Measurements from ENCODE around the gene LETM1.
A peak's percentile ranks its signal among the peaks of the same experiment; 100 is the strongest.

LETM1 gene

DNA sequence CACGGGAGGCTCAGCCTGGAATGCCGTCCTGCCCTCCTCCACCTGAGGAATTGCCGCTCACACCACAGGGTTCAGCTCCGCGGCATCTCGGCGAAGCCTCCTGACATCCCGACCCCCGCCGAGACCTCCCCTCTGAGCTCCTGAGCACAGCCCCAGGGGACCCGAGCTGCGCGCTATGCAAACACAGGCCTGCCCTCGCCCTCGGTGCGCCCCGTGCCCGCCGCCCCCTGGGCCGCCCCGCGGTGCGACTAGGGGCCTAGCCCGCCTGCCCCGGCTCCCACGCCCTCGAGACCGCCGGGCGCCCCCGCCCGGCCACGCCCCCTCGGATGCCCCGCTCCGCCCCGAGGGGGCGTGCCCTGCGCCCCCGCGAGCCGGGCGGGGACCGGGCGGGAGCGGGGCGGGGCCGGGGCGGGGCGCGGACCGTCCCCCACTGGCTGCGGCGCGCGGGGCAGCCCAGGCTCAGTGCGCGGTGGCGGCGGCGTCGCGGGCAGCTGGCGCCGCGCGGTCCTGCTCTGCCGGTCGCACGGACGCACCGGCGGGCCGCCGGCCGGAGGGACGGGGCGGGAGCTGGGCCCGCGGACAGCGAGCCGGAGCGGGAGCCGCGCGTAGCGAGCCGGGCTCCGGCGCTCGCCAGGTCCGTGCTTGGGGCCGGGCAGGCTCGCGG lies 63.0 kb downstream of the LETM1 start, which contains the start of gene FGFR3:
Gene FGFR3, plus strand, starts transcription at position 462 of the 664 bp plus-strand sequence. CDS start 642 bp downstream, outside the sequence.
- DNase-seq = peak; percentile 57

DNA sequence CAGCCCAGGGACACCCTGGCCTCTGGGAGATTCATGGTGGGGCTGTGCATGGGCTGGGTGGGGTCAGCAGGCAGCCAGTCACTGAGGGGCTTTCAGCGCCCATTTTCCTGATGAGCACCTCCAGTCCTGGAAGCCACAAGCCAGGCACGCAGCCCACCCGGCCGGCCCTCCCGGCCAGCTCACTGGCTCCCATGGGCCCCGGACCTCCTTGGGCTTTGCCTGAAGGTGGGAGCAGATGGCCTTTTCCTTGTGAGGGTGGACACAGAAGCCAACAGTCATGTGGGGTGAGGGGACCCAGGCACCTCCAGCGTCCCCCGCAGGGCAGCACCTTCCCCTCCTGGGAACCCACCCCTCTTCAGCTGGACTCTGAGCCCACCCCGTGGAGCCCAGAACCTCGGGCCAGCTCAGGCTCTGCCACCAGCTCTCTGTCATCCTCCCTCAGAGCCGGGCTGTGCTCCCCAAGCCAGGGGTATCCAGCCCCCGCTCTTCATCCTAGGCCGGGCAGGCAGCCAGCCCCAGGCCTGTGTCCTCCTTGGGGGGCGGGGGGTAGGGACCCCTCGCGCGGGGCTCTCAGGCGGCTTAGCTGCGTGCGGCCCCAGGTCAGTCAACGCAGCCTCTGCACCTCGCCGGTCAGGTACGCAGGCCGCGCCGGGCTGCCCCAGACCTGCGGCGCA lies 63.7 kb downstream of the LETM1 start:
- DNase-seq = no peak

DNA sequence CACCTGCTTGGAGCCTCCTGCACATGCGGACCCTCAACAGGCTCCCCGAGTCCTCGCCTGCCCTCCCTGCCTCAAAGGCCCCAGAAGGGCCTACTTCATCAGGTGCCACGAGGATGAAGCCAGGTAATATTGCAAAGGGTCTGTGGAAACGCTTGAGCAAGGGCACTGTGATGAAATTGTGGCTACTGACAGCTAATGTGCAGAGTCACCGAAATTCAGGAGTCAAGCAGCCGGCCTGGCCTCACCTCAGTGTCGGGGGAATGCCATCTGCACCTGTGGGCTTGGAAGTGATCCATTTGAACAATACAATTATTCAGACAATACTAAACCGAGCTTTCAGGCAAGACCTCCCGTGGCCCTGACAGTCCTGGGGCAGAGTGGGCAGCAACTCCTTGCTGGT lies 66.0 kb downstream of the LETM1 start:
- DNase-seq = no peak

DNA sequence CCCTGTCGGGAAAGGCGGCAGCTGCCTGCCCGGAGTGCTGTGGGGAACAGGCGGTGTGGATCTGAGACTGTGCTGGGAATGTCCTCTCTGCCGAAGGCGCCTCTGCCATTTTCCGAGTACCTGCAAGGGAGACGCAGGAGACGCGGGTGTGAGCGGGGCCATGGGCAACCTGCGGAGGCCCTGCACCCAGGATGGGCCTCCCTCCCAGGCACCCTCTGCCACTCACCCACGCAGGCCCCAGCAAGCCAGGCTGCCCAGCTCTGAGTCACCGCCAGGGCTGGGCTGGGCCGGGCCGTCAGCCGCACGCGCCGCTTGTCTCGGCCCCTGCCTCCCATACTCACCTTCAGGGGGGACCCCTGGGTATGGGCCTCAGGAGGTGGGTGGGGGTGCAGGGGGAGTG lies 66.4 kb downstream of the LETM1 start:
- no peak for DNase-seq

DNA sequence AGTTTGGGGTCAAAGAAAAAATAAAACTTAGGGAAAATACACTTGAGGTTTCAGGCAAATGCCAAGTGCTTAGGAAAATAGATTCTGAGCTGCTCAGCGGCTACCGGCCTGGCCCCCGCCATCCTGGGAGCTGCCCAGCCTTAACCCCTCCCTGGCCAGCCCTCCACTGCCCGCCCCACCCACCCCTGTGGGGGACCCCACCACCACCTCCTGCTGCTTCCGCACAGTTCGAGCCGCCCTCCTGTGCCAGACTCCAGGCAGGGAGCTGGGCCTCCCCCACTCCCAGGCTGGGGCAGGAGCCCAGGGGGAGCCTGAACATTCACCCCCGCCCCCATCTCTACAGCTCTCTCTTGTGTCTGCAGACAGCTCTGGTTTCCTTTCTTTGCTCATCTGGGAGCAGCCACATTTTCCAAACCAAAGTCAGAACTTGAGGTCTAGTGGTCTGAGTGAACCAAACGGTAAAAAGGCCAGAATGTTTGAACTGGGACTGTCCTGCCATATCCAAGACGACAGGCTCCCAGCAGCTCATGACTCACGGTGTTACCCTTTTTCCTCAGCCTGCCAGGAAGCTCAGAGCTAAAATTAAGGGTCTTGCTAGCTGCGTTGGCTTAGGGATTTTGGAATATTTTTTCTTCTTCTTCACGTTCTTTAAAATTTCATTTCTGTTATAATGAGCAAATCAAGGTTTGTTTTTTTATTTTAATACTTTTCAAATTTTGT lies 67.5 kb downstream of the LETM1 start:
- DNase-seq = no peak

DNA sequence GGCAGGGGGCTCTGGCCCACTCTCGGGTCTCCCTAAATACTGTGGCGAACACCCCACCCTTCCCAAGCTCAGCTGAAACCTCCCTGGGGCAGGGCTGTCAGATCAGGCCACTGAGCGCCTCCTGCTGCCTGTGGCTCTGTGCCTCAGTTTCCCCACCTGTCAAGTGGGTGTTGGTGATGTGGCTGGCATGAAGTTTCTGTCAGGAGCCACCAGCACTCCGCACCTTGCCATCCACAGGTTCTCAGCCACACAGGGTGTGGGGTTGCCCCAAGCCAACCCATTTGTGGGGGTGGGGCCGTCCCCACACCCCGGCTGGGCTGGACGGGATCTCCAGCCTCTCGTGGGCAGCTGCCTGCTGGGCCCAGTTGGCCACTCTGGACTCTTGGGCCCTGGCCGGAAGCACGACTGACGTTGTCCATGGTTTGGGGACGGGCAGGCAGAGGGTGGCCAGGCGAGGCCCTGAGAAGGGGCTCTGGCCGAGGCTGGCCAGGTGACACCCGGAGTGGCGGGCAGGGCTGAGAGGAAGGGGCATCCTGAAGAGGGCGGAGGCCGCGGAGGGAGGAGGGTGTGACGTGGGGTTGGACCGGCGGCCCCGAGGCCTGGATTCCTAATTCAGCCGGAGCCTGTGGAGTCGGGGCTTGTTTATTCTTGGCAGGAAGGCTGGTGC lies 68.4 kb downstream of the LETM1 start:
- DNase-seq = no peak

DNA sequence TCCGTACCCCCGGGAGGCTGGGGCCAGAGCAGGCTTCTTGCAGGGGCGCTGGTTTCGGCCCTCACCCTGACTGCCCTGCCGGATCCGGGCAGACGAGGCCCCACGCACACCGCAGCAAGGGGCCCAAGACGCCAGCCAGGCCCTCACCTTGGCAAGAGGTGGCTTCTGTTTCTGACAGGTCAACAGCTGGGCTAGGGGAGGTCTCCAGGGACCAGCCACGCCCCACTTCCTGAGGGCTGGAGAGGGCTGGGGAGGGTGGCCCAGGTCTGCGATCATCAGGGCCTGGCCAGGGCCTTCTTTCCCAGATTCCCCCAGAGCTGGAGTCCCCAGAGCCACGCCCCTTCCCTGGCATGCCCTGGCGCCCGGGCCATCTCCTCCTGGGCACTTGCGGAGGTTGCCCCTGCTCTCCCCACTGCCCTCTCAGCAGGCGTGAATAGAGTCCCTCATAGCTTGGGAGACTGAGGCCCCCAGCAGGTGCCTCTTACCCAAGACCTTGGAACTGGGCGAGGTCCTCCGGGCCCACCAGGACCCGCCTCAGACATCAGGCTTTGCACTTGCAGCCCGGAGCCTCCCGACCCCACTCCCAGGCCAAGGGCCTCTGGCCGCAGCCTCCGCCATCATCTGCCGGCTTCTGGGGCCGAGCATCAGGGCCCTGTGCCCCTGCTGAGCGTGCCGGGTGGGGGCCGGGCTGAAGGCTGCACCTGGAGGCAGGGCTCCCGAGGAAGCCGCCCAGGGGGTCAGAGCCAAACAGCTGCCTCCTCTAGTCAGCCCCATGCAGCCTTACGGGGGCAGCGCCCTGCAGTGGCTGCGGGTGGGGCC lies 69.2 kb downstream of the LETM1 start:
- no peak for DNase-seq

DNA sequence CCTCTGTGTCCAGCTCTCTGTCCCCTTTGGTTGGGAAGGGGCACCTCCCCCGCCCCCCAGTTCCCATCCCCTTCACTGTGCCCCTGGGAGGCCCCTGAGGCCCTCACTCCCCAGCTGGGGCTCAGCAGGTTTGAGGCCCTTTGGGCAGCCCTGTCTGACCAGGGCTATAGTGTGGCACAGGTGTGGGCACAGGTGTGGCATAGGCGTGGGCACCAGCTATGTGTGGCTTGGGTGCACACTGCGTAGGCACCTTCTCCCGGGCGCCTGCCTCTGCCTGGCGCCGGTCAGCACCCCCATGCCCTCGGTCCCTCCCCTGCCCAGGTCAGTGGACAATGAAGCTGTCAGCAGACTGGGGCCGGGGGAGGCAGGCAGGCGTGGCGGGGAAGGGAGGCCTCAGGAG lies 70.4 kb downstream of the LETM1 start:
- no peak for DNase-seq

DNA sequence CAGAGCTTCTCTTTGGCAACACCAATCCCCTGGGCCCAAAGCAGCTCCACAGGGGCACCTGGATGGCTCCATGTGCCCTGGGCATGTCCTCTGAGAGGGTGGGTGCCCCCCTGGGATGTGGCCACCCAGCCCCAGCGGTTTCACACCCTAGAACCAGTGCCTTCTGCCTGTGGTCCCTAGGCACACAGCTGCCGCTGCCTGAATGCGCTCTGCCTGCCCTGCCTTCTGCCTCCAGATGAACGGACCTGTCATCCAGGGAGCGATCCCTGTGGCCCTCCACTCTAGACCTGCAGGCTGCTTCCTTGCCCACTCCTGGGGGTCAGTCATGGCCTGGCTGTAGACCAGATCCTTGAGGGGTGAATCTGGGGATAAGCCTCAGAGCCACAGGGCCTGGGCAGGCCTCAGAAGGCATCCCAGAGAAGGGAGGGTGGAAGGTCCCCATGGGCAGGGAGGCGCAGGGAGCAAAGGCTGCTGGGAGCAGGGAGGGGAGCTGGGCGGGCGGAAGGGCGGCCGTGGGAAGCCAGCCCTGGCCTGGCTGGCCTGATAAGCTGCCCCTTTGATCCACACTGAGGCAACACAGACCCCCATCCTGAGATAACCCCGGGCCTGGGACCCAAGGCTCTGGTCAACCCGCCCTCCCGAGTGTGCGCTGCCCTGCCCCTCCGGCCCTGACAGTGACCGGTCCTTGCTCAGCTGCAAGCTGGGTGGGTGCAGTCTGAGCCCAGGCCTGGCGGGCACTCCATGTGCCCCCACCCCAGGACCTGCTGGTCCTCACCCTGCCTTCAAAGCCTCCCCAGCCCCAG lies 71.0 kb downstream of the LETM1 start:
- no peak for DNase-seq

DNA sequence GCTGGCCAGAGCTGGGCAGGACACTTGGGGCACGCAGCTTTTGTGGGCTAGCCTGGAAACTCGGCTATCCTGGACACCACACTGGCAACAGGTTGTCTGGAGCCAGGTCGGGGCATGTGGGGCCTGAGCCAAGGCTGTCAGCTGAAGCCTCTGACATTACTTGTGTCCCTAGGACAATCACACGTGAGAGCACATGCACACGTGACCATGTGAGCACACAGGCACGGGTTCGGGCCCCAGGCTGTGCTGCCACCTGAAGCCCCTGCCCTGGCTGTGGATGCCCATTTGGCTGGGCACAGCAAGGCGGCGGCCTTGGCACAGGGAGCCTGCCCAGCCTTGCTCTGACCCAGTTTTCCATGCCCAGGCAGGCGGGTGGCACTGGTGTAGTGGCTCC lies 71.6 kb downstream of the LETM1 start:
- DNase-seq = no peak

DNA sequence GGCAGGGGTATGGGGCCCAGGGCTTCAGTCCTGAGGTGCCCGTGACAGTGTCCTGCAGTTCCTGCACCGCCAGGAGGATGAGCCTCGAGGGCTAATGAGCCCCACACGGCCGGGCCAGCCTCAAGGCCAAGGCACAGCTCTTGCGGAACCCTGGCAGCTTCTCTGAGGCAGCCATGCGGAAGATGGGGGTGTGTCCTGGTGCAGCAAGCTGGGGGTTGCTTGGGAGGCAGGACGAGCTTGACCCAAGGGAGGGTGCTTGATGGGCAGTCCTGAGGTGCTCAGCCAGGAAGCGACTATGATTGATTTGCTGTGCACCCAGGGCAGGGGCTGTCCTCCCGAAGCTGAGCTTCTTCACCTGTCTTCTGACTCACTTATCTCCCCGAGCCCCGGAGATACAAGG lies 72.0 kb downstream of the LETM1 start:
- DNase-seq = no peak

DNA sequence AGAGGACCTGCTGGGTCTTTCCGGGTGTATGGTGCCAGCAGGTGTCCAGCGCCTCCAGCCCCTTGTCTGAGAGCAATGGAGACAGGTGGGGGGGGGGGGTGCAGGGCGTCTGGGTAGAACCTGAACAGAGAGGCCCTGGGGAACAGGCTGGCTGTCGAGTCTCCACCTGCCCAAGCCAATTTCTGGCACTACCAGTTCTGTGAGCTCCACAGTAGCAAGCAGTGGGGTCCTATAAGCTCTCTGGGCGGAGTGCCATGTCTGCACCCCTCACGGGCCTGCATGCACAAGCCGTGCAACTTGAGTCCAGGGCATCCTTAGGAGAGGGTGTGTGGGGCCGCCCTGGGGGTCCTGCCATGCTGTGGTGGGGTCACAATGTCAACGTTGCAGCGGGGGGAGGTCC lies 72.9 kb downstream of the LETM1 start:
- no peak for DNase-seq

DNA sequence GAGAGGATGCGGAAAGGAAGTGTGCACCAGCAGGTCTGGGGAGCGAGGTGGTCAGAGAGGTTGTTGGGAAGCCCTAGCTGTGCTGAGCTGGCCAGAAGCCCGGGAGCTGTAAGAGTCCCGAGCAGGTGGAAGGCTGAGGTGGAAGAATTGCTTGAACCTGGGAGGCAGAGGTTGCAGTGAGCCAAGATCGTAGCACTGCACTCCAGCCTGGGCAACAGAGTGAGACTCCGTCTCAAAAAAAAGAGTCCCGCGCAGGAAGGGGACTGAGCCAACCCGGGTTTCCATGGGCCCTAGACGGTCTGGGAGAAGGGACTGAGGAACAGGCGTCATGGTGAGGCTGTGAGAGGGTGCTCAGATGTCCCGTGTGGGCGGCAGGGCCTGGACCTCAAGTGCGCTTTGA lies 75.5 kb downstream of the LETM1 start:
- DNase-seq = no peak

DNA sequence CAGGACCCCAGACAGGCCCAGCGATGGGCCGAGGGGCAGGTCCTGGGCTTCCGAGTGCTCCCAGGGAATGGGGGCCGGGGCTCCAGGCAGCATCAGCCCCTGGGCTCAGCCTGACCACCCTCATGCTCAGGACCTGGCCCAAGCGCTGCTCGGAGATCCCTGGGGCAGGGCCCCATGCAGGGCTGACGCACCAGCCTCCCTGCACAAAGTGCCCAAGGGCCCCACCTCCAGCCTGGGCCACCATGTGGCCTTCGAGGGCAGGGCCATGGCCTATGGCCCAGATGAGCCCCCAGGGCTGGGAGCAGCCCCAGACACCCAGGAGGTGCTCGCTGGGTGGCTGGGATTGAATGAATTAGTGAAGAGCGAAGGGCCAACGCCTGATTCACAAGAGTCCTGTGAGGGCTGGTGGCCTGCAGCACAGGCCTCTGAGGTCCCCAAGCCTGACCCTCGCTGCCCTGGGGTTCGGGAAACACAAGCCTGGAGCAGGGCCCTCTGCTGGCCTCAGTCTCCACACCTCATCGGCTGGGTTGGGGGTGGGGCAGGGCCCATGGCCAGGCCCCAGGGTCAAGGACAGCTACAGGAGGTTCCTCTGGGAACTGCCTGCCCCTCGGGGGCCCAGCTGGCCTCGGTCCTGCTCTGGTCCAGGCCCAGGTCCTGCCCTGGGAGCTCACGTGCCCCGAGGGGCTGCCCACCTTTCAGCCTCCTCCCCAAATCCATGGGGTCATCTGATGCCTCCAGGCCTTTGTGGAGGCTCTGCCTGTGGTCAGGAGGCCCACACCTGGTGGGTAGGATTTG lies 76.2 kb downstream of the LETM1 start:
- no peak for DNase-seq

DNA sequence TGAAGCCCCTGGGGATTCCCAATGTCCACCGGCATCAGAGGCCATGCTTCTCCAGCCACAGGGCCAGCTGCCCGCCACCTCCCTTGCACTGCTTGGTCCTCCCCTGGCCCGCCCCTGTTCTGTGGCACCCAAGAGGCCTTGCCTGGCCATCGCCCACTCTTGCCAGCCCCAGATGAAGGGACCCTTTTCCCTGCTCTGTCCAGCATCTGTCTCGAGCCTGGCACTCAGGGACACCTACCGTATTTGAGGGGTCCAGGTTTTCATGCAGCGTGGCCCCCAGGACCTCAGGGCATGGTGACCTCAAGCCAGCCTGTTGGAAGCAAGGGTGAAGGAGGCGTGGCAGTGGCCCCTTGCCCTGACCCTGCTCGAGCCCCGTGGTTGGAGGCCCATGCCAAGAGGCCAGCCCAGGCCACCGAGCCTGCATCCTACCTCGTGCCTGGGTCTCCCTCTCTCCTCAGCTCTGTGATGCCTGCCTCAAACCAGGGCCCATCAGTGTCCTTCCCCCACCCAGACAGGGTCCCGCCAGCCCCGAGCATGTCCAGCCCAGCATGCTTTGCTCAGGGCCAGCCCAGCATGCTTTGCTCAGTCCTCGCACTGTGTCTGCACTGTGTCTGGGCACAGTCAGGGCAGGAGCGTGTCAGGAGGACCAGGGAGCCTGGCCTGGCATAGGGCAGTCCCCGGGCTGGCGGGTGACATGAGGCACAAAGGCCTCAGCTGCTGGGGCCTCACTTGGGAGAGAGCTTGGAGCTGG lies 77.1 kb downstream of the LETM1 start:
- no peak for DNase-seq

DNA sequence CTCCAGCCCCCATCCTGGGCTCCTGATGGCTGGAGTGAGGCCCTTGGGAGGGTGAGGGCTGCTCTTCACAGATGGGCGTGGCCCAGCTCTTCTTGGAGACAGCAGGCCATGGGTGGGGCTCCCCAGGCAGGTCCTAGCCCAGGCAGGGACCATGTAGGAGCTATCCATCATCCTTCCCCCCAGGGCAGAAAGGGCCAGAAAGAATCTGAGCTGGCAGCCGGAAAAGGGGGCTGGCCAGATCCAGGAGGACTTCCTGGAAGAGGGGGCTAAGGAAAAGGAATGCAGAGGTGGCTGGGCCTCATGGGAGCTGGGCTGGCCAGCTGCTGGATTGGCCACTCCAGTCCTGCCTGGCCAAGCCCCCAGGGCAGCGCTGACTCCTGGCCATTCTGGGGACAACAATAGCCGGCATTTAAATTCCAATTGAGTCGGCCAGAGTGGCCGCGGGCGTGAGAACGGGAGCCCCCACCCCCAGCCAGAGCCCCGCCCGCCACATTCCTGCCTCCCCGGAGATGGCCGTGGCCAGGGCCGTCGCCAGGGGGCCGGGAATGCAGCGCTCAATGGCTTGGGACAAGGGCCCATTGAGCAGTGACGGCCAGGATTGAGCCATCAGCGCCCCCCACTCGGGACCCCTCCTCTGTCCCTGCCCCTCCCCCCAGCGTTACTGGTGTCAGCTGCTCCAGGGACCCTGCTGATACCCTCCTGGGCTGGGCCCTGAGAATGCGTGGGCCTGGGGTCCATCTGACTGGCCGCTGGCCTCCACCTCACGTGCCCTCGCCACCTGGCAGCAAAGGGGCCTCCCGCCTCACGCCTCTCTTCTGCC lies 77.9 kb downstream of the LETM1 start:
- no peak for DNase-seq

DNA sequence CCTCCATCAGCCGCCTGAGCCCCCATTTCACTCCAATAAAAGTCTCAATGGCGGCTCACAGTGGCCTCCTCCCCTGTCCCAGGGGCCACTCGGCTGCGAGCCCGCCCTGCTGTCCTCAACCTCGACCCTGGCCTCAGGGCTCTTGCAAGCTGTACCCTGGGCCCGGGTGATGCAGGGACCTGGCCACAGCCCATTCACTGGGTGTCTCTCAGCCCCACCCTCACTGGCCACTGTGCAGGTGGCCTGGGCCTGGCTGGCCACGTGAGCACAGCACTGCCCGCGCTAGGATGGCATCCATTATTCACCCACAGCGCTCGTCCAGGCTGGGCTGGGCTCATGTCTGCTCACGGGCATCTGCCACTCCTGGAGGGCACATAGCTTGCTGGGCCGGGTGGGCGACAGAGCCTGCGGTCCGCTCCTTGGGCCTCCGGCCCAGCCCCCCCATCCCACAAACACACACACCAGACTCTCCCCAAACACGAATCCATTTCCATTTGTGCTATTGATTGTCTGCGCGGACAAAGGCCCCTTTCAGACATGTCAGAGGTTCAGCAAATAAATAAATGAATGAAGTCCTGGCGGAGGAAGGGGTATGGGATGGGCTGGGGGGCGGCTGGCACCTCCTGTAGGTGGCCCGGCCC lies 79.3 kb downstream of the LETM1 start:
- no peak for DNase-seq

DNA sequence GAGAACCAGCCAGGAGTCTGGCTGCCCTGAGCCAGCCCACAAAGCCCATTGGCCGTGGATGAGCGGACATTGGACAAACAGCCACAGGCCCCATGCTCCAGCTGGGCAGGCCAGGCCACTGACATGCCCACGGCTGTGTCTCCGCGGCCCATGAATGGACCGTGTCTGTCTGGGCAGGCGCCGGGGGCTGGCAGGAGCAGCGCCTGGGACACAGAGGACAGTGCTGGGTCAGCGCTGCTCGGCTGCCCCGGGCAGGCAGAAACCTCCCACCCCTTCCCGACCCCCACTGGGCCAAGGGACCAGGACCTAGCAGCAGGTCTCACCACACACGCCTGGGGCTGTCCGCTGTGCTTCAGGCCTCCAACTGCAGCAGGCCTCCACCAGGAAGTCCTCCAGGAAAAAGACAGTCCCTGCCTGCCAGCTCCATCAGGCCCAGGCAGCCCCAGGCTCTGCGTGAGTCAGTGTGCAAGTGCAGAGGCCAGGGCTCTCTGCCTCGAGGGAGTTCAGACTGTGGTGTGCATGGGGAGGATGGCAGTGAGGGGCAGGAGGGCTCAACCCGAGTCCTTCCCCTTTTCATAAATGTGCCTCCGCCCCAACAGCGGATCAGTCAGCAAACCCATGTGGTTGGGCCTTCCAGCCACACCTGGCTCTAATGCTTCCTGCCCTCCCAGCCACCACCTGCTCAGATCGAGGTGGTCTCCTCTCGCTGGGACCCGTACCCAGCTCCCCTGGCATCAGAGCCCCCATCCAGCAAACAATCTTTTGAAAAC lies 80.0 kb downstream of the LETM1 start:
- no peak for DNase-seq
